ENCODE results near the gene NANOG. TPM values are rescaled to one million over a fixed set of nuclear protein-coding genes. Genes with fewer than 3 reads are reported as not detected.
"Not testable (repeated sequence)": the region's sequence is repeated elsewhere in the genome, so short reads cannot be mapped to it uniquely, and the experiment has no call there.

NANOG gene
- total and polyA plus RNA-seq, 5 donors: not detected

- no peak for ATAC-seq
- Histone ChIP-seq H3K4me3 (ENCODE audit: low read length) (no peak overlapping the region), H3K27me3 (ENCODE audit: control insufficient read depth, insufficient read depth) (no peaks in the 10 kb centered on the region), H3K9me3 (ENCODE audit: control insufficient read depth, low read length) (no peaks in the 10 kb centered on the region), H3K27ac (ENCODE audit: low read length) (no peak overlapping the region), H3K4me1 (ENCODE audit: control insufficient read depth, insufficient read depth, low read length) (no peaks in the 10 kb centered on the region)
- intact Hi-C loops (cut with DNase I): no loop called here
- WGBS: 81% methylated on average over 3 of the region's 3 CpGs
- no peak for DNase-seq
Observed at GRCh38 chr12:7781274-7781673, 7.9 kb upstream of the NANOG start.

DNA sequence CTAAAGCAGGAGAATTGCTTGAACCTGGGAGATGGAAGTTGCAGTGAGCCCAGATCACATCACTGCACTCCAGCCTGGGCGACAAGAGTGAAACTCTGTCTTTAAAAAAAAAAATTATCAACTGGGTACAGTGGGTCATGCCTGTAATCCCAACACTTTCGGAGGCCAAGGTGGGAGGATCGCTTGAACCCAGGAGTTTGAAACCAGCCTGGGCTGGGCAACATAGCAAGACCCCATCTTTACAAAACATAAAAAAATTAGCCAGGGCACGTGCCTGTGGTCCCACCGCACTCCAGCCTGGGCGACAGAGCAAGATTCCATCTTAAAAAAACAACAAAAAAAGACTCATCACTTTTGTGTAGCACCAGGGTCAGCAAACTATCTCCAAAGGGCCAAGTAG is 7.1 kb upstream of the NANOG start:
- WGBS: 85% methylated on average over 6 of the region's 6 CpGs
- H3K27ac ChIP-seq (ENCODE audit: low read length): no peak overlapping the region
- no peaks in the 10 kb centered on the region for H3K9me3 ChIP-seq (ENCODE audit: control insufficient read depth, low read length)
- ATAC-seq (no peak), DNase-seq (no peak)
- no peaks in the 10 kb centered on the region for H3K27me3 ChIP-seq (ENCODE audit: control insufficient read depth, insufficient read depth)
- intact Hi-C loops (cut with DNase I): no loop called here
- no peak overlapping the region for H3K4me3 ChIP-seq (ENCODE audit: low read length)
- H3K4me1 ChIP-seq (ENCODE audit: control insufficient read depth, insufficient read depth, low read length): no peaks in the 10 kb centered on the region

- intact Hi-C loops (cut with DNase I); H3K9me3 ChIP-seq (ENCODE audit: control insufficient read depth, low read length); ATAC-seq; H3K27me3 ChIP-seq (ENCODE audit: control insufficient read depth, insufficient read depth); H3K27ac ChIP-seq (ENCODE audit: low read length); H3K4me3 ChIP-seq (ENCODE audit: low read length); DNase-seq; H3K4me1 ChIP-seq (ENCODE audit: control insufficient read depth, insufficient read depth, low read length): not testable (repeated sequence)
- 79% methylated on average over 9 of the region's 9 CpGs for WGBS
Observed at GRCh38 chr12:7783433-7783832, 5.8 kb upstream of the NANOG start.

- 61% methylated on average over 2 of the region's 2 CpGs for WGBS
- ATAC-seq: no peak
- intact Hi-C loops (cut with DNase I): no loop called here
Observed at GRCh38 chr12:7784701-7785100, 4.5 kb upstream of the NANOG start.

DNA sequence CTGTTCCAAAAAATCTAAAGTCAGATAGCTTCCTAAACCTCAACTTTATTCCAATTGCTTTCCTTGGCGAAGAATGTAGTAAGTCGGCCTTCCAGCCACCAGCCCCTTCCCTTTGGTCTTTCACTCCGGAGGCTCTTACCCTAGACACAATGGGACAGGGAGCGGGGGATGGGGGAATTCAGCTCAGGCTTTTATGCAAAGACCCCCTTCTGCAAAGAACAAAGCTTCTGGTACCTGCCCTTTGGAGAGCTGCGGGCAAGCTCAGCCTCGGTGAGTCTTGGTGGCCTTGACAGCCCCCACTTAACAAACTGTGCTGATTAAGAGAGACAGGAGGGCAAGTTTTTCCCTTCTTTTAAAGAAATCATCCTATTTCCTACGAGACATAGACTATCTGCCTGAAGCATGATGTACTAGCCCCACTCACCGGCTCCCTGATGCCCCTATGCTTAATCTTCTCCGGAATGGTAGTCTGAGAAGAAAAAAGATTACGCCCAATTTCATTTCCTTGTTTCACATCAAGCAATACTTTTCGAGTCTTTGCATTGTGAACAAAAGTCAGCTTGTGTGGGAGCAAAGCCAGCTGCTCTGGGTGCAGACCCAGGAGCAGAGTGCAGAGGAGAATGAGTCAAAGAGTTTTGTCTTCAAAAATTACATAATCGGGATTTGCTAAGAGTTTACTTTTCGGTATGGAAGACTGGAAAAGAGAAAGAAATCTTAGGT is 1.5 kb upstream of the NANOG start:
- Histone ChIP-seq H3K27me3 (ENCODE audit: control insufficient read depth, insufficient read depth) (no peaks in the 10 kb centered on the region), H3K4me1 (ENCODE audit: control insufficient read depth, insufficient read depth, low read length) (no peaks in the 10 kb centered on the region), H3K27ac (ENCODE audit: low read length) (no peak overlapping the region), H3K4me3 (ENCODE audit: low read length) (no peak overlapping the region), H3K9me3 (ENCODE audit: control insufficient read depth, low read length) (no peaks in the 10 kb centered on the region)
- intact Hi-C loops (cut with DNase I): no loop called here
- 28% methylated on average over 13 of the region's 13 CpGs for WGBS
- ATAC-seq: no peak
- no peak for DNase-seq

More at GRCh38 chr12:7784701-7785100, 4.5 kb upstream of the NANOG start:
- Histone ChIP-seq H3K4me3 (ENCODE audit: low read length) (no peak overlapping the region), H3K9me3 (ENCODE audit: control insufficient read depth, low read length) (no peaks in the 10 kb centered on the region), H3K4me1 (ENCODE audit: control insufficient read depth, insufficient read depth, low read length) (no peaks in the 10 kb centered on the region), H3K27ac (ENCODE audit: low read length) (no peak overlapping the region), H3K27me3 (ENCODE audit: control insufficient read depth, insufficient read depth) (no peaks in the 10 kb centered on the region)
- DNase-seq: no peak

- ATAC-seq (no peak), DNase-seq (no peak)
- WGBS: 27% methylated on average over 4 of the region's 4 CpGs
- H3K27me3 ChIP-seq (ENCODE audit: control insufficient read depth, insufficient read depth): no peaks in the 10 kb centered on the region
- H3K4me3 ChIP-seq (ENCODE audit: low read length): no peak overlapping the region
- no peaks in the 10 kb centered on the region for H3K4me1 ChIP-seq (ENCODE audit: control insufficient read depth, insufficient read depth, low read length)
- intact Hi-C loops (cut with DNase I): no loop called here
- no peak overlapping the region for H3K27ac ChIP-seq (ENCODE audit: low read length)
- no peaks in the 10 kb centered on the region for H3K9me3 ChIP-seq (ENCODE audit: control insufficient read depth, low read length)
Observed at GRCh38 chr12:7788294-7788660, 925 bp upstream of the NANOG start.

DNA sequence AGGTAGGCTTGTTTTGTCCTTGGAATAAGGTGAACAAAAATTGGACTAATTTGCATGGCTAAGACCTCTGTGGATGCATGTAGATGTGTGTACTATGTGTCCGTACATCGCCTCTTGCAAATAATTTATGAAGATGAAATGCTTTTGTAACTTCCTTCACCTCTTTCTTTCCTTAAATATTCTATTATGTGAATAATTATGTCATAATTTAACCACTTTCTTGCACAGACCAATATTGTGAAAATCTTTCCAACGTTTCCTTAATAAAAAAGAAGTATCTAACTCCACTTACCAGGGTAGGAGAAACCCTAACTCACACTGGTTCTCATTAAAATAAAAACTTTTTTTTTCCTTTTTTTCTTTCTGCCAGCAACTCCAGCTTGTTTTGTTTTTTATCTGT is 4.0 kb downstream of the NANOG start:
- Histone ChIP-seq H3K4me1 (ENCODE audit: control insufficient read depth, insufficient read depth, low read length) (no peaks in the 10 kb centered on the region), H3K9me3 (ENCODE audit: control insufficient read depth, low read length) (no peaks in the 10 kb centered on the region), H3K27ac (ENCODE audit: low read length) (no peak overlapping the region), H3K4me3 (ENCODE audit: low read length) (no peak overlapping the region), H3K27me3 (ENCODE audit: control insufficient read depth, insufficient read depth) (no peaks in the 10 kb centered on the region)
- ATAC-seq (no peak), DNase-seq (no peak)
- 51% methylated on average over 3 of the region's 3 CpGs for WGBS
- intact Hi-C loops (cut with DNase I): no loop called here

DNA sequence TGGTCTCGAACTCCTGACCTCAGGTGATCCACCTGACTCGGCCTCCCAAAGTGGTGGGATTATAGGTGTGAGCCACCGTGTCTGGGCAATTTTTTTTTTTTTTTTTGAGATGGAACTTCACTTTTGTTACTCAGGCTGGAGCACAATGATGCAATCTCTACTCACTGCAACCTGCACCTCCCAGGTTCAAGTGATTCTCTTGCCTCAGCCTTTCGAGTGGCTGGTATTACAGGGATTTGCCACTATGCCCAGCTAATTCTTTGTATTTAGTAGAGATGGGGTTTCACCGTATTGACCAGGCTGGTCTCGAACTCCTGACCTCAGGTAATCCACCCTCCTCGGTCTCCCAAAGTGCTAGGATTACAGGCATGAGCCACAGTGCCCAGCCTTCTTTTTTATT is 8.1 kb downstream of the NANOG start:
- H3K4me1 ChIP-seq (ENCODE audit: control insufficient read depth, insufficient read depth, low read length); H3K4me3 ChIP-seq (ENCODE audit: low read length); ATAC-seq; DNase-seq; H3K9me3 ChIP-seq (ENCODE audit: control insufficient read depth, low read length); intact Hi-C loops (cut with DNase I); H3K27ac ChIP-seq (ENCODE audit: low read length); H3K27me3 ChIP-seq (ENCODE audit: control insufficient read depth, insufficient read depth): not testable (repeated sequence)
- WGBS: 89% methylated on average over 7 of the region's 7 CpGs

DNA sequence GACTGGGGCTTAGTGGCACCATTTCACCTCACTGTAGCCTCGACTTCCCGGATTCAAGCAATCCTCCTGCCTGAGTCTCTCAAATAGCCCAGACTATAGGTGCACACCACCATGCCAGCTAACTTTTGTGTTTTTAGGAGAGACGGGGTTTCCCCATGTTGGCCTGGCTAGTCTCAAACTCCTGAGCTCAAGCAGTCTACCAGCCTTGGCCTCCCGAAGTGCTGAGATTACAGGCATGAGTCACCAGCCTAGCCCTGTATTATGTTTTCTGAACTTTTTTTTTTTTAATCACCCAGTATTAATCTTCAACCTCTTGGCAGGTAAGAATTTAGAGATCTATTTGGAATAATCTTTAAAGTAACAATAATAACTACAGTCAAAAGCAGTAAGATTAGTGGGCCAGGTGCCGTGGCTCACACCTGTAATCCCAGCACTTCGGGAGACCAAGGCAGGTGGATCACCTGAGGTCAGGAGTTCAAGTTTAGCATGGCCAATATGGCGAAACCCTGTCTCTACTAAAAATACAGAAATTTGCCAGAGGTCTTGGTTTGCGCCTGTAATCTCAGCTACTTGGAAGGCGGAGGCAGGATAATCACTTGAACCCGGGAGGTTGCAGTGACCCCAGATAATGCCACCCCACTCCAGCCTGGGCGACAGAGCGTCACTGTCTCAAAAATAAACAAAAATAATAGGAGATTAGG is 8.6 kb downstream of the NANOG start:
- DNase-seq (no peak), ATAC-seq (no peak)
- intact Hi-C loops (cut with DNase I): no loop called here
- Histone ChIP-seq H3K4me3 (ENCODE audit: low read length) (no peak overlapping the region), H3K4me1 (ENCODE audit: control insufficient read depth, insufficient read depth, low read length) (no peaks in the 10 kb centered on the region), H3K9me3 (ENCODE audit: control insufficient read depth, low read length) (no peaks in the 10 kb centered on the region), H3K27me3 (ENCODE audit: control insufficient read depth, insufficient read depth) (no peaks in the 10 kb centered on the region), H3K27ac (ENCODE audit: low read length) (no peak overlapping the region)
- 64% methylated on average over 12 of the region's 12 CpGs for WGBS

GRCh38 chr12:7798750-7799308 is 9.6 kb downstream of the NANOG start:
- H3K4me1 ChIP-seq (ENCODE audit: control insufficient read depth, insufficient read depth, low read length); intact Hi-C loops (cut with DNase I); H3K4me3 ChIP-seq (ENCODE audit: low read length); H3K27me3 ChIP-seq (ENCODE audit: control insufficient read depth, insufficient read depth); DNase-seq; H3K27ac ChIP-seq (ENCODE audit: low read length); H3K9me3 ChIP-seq (ENCODE audit: control insufficient read depth, low read length); ATAC-seq: not testable (repeated sequence)
- 62% methylated on average over 1 of the region's 4 CpGs for WGBS

GRCh38 chr12:7801460-7801859 is 12.3 kb downstream of the NANOG start:
- DNase-seq (no peak), ATAC-seq (no peak)
- H3K27me3 ChIP-seq (ENCODE audit: control insufficient read depth, insufficient read depth): no peaks in the 10 kb centered on the region
- no peaks in the 10 kb centered on the region for H3K4me1 ChIP-seq (ENCODE audit: control insufficient read depth, insufficient read depth, low read length)
- WGBS: 55% methylated on average over 4 of the region's 4 CpGs
- no peak overlapping the region for H3K27ac ChIP-seq (ENCODE audit: low read length)
- intact Hi-C loops (cut with DNase I): no loop called here
- H3K9me3 ChIP-seq (ENCODE audit: control insufficient read depth, low read length): no peaks in the 10 kb centered on the region
- no peak overlapping the region for H3K4me3 ChIP-seq (ENCODE audit: low read length)

Measured in right cardiac atrium (tissue), 5 donors.